HepG2 (cell line): Measurements from ENCODE around the gene FLAD1. TPM values are rescaled to one million over a fixed set of nuclear protein-coding genes. Genes with fewer than 3 reads are reported as not detected.

Experiments used
- ARNT2 ChIP-seq: sonication (generic); formaldehyde crosslinking; IDR thresholded peaks from 2 replicates; pipeline ENCODE4 v1.8.0; 2022; ENCODE audit warnings: mild to moderate bottlenecking, low read depth, missing genetic modification reagents, moderate library complexity
- ATF6 ChIP-seq: sonication (generic); formaldehyde crosslinking; conservative IDR thresholded peaks from 2 replicates; pipeline ENCODE4 v1.4.0; 2020; ENCODE audit warnings: missing genetic modification reagents
- DPF2 ChIP-seq: sonication (generic); formaldehyde crosslinking; IDR thresholded peaks from 2 replicates; pipeline ENCODE4 v1.4.0; 2020; ENCODE audit warnings: mild to moderate bottlenecking, low read depth, missing genetic modification reagents, borderline replicate concordance
- KLF16 ChIP-seq, 2 experiments: sonication (generic) in 1 of 2; formaldehyde crosslinking in 1 of 2; IDR thresholded peaks; 2 replicates each; pipeline versions ENCODE4 v1.6.1 to v1.8.0; 2016 to 2023; ENCODE audit warnings: missing genetic modification reagents in 2 of 2, missing compliant biosample characterization in 1 of 2
- MTERF4 ChIP-seq: sonication (generic); formaldehyde crosslinking; IDR thresholded peaks from 2 replicates; pipeline ENCODE4 v1.8.0; 2023; ENCODE audit warnings: mild to moderate bottlenecking, missing genetic modification reagents
- MXD1 ChIP-seq: sonication (generic); formaldehyde crosslinking; IDR thresholded peaks from 2 replicates; pipeline ENCODE4 v1.4.0; 2020; ENCODE audit warnings: mild to moderate bottlenecking, missing genetic modification reagents
- NR3C1 ChIP-seq: sonication (generic); formaldehyde crosslinking; IDR thresholded peaks from 2 replicates; pipeline ENCODE4 v1.4.0; 2020; ENCODE audit warnings: missing genetic modification reagents
- PAXIP1 ChIP-seq: sonication (generic); formaldehyde crosslinking; conservative IDR thresholded peaks from 2 replicates; pipeline ENCODE4 v1.4.0; 2020; ENCODE audit warnings: mild to moderate bottlenecking, missing genetic modification reagents, moderate library complexity
- PBX2 ChIP-seq: IDR thresholded peaks from 2 replicates; pipeline ENCODE4 v1.6.1; 2016; ENCODE audit warnings: control low read depth
- PRMT3 ChIP-seq: sonication (generic); formaldehyde crosslinking; IDR thresholded peaks from 2 replicates; pipeline ENCODE4 v1.8.1; 2022; ENCODE audit warnings: low read depth, mild to moderate bottlenecking, moderate library complexity, missing genetic modification reagents, borderline replicate concordance
- ZBTB33 ChIP-seq: sonication (generic); formaldehyde crosslinking; IDR thresholded peaks from 2 replicates; pipeline ENCODE4 v1.4.0; 2020; ENCODE audit warnings: missing genetic modification reagents
- ZNF251 ChIP-seq: sonication (generic); formaldehyde crosslinking; IDR thresholded peaks from 2 replicates; pipeline ENCODE4 v1.9.0; 2021; ENCODE audit warnings: mild to moderate bottlenecking, missing genetic modification reagents
- ZNF546 ChIP-seq: sonication (generic); formaldehyde crosslinking; conservative IDR thresholded peaks from 2 replicates; pipeline ENCODE4 v1.8.1; 2023; ENCODE audit warnings: mild to moderate bottlenecking, missing genetic modification reagents
- ZNF562 ChIP-seq: sonication (generic); formaldehyde crosslinking; IDR thresholded peaks from 2 replicates; pipeline ENCODE4 v1.8.0; 2022; ENCODE audit warnings: missing genetic modification reagents, borderline replicate concordance
- ZSCAN5A ChIP-seq: sonication (generic); formaldehyde crosslinking; IDR thresholded peaks from 2 replicates; pipeline ENCODE4 v1.8.0; 2022; ENCODE audit warnings: mild to moderate bottlenecking, missing genetic modification reagents, borderline replicate concordance
- polyA plus RNA-seq, 8 experiments: library from polyadenylated mRNA; depleted of rRNA in 3 of 8; stranded (reverse) in 7 of 8; unstranded in 1 of 8; fragments of >200 nt; fragmentation: Illumina TruSeq in 4 of 8; extraction: Trizol in 4 of 8; gene quantifications; 2 replicates each; pipeline versions ENCODE4 v1.2.1 to v1.2.3, GENCODE V29; 2011 to 2016; ENCODE audit warnings: low read depth in 4 of 8, missing spikeins in 1 of 8, mixed read lengths in 1 of 8; ENCODE audit not compliant: insufficient read depth in 1 of 8
- total RNA-seq, 5 experiments: library from RNA; depleted of rRNA; stranded (reverse); fragments of >200 nt; fragmentation: Illumina TruSeq; extraction: Trizol; gene quantifications; 2 replicates each; pipeline ENCODE4 v1.2.3, GENCODE V29; 2016; ENCODE audit warnings: low read depth in 1 of 5

FLAD1 gene
- total and polyA plus RNA-seq, 2 of the 13 experiments (the other 11 are each of a cell fraction or from before 2014, with no cell fraction given): 25.9 to 32.8 TPM

- peak; percentile 72 for TF ChIP-seq PAXIP1
- TF ChIP-seq PBX2 (CRISPR knock-in tag): no peak
- TF ChIP-seq ZBTB33 (CRISPR knock-in tag): peak; percentile 49
- TF ChIP-seq DPF2 (CRISPR knock-in tag): no peak
- peak in 1 of 2 experiments; percentile 73; a peak in 2 of 4 replicates for TF ChIP-seq KLF16 (CRISPR knock-in tag; IDR thresholded peaks at IDR 0.05)
- no peak for TF ChIP-seq NR3C1 (CRISPR knock-in tag)
- no peak for TF ChIP-seq ATF6 (CRISPR knock-in tag)
- peak; percentile 57; the same call in 1 of the 2 replicates for TF ChIP-seq MXD1 (CRISPR knock-in tag)
- no peak for TF ChIP-seq ZNF546 (CRISPR knock-in tag)
- no peak for TF ChIP-seq PRMT3
- no peak for TF ChIP-seq ZSCAN5A (CRISPR knock-in tag)
- TF ChIP-seq ARNT2 (CRISPR knock-in tag): no peak
- peak; percentile 62; the same call in 1 of the 2 replicates for TF ChIP-seq MTERF4
- TF ChIP-seq ZNF562: no peak
- TF ChIP-seq ZNF251: no peak
Observed at GRCh38 chr1:154999571-155000410, 16.6 kb downstream of the FLAD1 start (continued).
